HG03045 (cell line): ENCODE measurements around the gene NPLOC4.

ENCODE experiments used
- ATAC-seq: cut with Tn5 transposase; IDR thresholded peaks from one replicate; pipeline ENCODE4 v1.9.1; 2021; ENCODE audit warnings: mild to moderate bottlenecking, moderate library complexity; ENCODE audit not compliant: unreplicated experiment

The NPLOC4 gene

GRCh38 chr17:81549826-81550225 lies 87.1 kb downstream of the NPLOC4 start:
- ATAC-seq = no peak

- ATAC-seq = no peak
Measured at GRCh38 chr17:81549031-81549557, 87.8 kb downstream of the NPLOC4 start.

GRCh38 chr17:81547614-81547982 lies 89.3 kb downstream of the NPLOC4 start:
- no peak for ATAC-seq

- ATAC-seq = no peak
Measured at GRCh38 chr17:81546906-81547613, 89.9 kb downstream of the NPLOC4 start.

GRCh38 chr17:81545160-81545949 lies 91.6 kb downstream of the NPLOC4 start:
- no peak for ATAC-seq

- no peak for ATAC-seq
Measured at GRCh38 chr17:81544281-81544974, 92.5 kb downstream of the NPLOC4 start.

- ATAC-seq = no peak
Measured at GRCh38 chr17:81543756-81544155, 93.2 kb downstream of the NPLOC4 start.

- ATAC-seq = no peak
Measured at GRCh38 chr17:81543339-81543675, 93.6 kb downstream of the NPLOC4 start.

- no peak for ATAC-seq
Measured at GRCh38 chr17:81542431-81543338, 94.2 kb downstream of the NPLOC4 start.

- ATAC-seq = no peak
Measured at GRCh38 chr17:81541123-81541522, 95.8 kb downstream of the NPLOC4 start.

GRCh38 chr17:81540676-81541027 lies 96.3 kb downstream of the NPLOC4 start:
- no peak for ATAC-seq

GRCh38 chr17:81539961-81540675 lies 96.8 kb downstream of the NPLOC4 start:
- no peak for ATAC-seq

- ATAC-seq = no peak
Measured at GRCh38 chr17:81539571-81539900, 97.4 kb downstream of the NPLOC4 start.

GRCh38 chr17:81538651-81539570 lies 98.0 kb downstream of the NPLOC4 start:
- no peak for ATAC-seq

GRCh38 chr17:81537856-81538555 lies 98.9 kb downstream of the NPLOC4 start:
- ATAC-seq = no peak

GRCh38 chr17:81537343-81537855 lies 99.5 kb downstream of the NPLOC4 start:
- no peak for ATAC-seq

GRCh38 chr17:81536299-81537290 lies 100.3 kb downstream of the NPLOC4 start:
- no peak for ATAC-seq
